Lung (tissue), 12 donors: ENCODE data around the gene PPFIA2. TPM values are rescaled to one million over a fixed set of nuclear protein-coding genes. Genes with fewer than 3 reads are reported as not detected.

ENCODE experiments used
- ATAC-seq: fragments of 200-7000 bp; cut with Tn5 transposase; one replicate; pipeline ENCODE4 v1.9.1; 2020; ENCODE audit warnings: moderate number of reproducible peaks; ENCODE audit not compliant: insufficient read depth, low FRiP score
- DNase-seq, 3 donors: peaks; one replicate each; pipeline ENCODE4 v3.0.0-alpha.2; 2013 to 2017
- H3K27ac ChIP-seq, 2 donors: one replicate each; pipeline ENCODE4 v1.5.1; 2013; ENCODE audit warnings: mild to moderate bottlenecking in 2 of 2, moderate library complexity in 2 of 2, control low read depth in 1 of 2, inconsistent platforms in 1 of 2, low read depth in 1 of 2, low read length in 1 of 2
- H3K27me3 ChIP-seq, 3 donors: one replicate each; pipeline ENCODE4 v1.5.1; 2013; ENCODE audit warnings: low read length in 2 of 3; ENCODE audit not compliant: control insufficient read depth in 3 of 3, insufficient read depth in 3 of 3
- H3K36me3 ChIP-seq, 4 donors: one replicate each; pipeline ENCODE4 v1.5.1; 2013; ENCODE audit warnings: low read length in 4 of 4, mild to moderate bottlenecking in 1 of 4, moderate library complexity in 1 of 4; ENCODE audit not compliant: control insufficient read depth in 4 of 4, insufficient read depth in 4 of 4
- H3K4me1 ChIP-seq, 5 donors: one replicate each; pipeline ENCODE4 v1.5.1; 2013; ENCODE audit warnings: low read length in 5 of 5, mild to moderate bottlenecking in 2 of 5, moderate library complexity in 1 of 5; ENCODE audit not compliant: control insufficient read depth in 5 of 5, insufficient read depth in 5 of 5
- H3K4me3 ChIP-seq: one replicate; pipeline ENCODE4 v1.5.1; 2013; ENCODE audit warnings: mild to moderate bottlenecking, control low read depth, moderate library complexity
- H3K9ac ChIP-seq, 2 donors: one replicate each; pipeline ENCODE4 v1.5.1; 2013; ENCODE audit warnings: low read length in 2 of 2, control low read depth in 1 of 2; ENCODE audit not compliant: insufficient read depth in 1 of 2
- H3K9me3 ChIP-seq, 4 donors: one replicate each; pipeline ENCODE4 v1.5.1; 2013; ENCODE audit warnings: low read length in 3 of 4, mild to moderate bottlenecking in 1 of 4, moderate library complexity in 1 of 4; ENCODE audit not compliant: control insufficient read depth in 4 of 4, insufficient read depth in 3 of 4
- CTCF ChIP-seq: IDR thresholded peaks from 2 replicates; pipeline ENCODE4 v1.5.1; 2012; ENCODE audit warnings: mild to moderate bottlenecking; ENCODE audit errors: control extremely low read depth, extremely low read depth
- WGBS, 2 donors: extraction: QIAGEN DNeasy Blood & Tissue Kit; methylation state at CpG; one replicate each; pipeline ENCODE4 v1.1.7; 2013; 5-methylcytosine and 5-hydroxymethylcytosine counted together
- polyA plus RNA-seq, 2 donors: library from polyadenylated mRNA; stranded (reverse); fragments of 200-250 nt; gene quantifications; one replicate each; pipeline ENCODE4 v1.2.1, GENCODE V29; 2013
- total RNA-seq, 2 donors: library from RNA; depleted of rRNA in 1 of 2; stranded (reverse); fragments of >200 nt in 1 of 2; gene quantifications; one replicate each; pipeline ENCODE4 v1.2.1, GENCODE V29; 2014 to 2021
- donor health status: control.
- donor health status: control.
- donor health status: Bipolar disorder and iron deficiency.
- donor health status: healthy.
- donor health status: DM: yes; HTN: yes; CAD: no.

PPFIA2 gene
- total and polyA plus RNA-seq, 4 donors: 0.09 to 2.3 (median 0.89) TPM

DNA sequence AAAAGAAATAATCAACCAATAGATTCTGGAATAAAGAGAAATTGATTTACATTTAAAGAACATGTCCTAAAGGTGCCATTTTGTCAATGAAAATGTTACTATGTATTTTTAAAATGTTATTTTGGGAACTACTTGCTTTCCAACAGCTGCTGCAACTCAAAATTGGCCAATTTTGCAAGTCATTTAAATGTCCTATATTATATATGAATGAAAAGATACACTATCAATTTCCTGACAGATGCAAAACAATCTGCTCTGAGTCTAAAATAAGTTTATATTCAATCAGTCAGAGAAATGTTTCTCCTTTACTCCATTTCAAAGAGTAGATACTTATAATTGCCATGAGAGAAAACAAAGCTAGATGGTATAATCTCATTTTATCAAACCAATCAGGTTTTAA is 434.1 kb downstream of the PPFIA2 start:
- no peak overlapping the region for H3K9ac ChIP-seq
- H3K4me1 ChIP-seq: peaks cover 0 to 5% (median 0%) of the 10 kb centered on the region in 5 donors
- TF ChIP-seq CTCF: no peak
- no peak overlapping the region for H3K4me3 ChIP-seq
- DNase-seq (peak in 1 of 3 donors; percentile 13), ATAC-seq (no peak)
- no peaks in the 10 kb centered on the region for H3K27me3 ChIP-seq
- no peak overlapping the region for H3K27ac ChIP-seq
- H3K36me3 ChIP-seq: no peaks in the 10 kb centered on the region
- H3K9me3 ChIP-seq: no peaks in the 10 kb centered on the region

DNA sequence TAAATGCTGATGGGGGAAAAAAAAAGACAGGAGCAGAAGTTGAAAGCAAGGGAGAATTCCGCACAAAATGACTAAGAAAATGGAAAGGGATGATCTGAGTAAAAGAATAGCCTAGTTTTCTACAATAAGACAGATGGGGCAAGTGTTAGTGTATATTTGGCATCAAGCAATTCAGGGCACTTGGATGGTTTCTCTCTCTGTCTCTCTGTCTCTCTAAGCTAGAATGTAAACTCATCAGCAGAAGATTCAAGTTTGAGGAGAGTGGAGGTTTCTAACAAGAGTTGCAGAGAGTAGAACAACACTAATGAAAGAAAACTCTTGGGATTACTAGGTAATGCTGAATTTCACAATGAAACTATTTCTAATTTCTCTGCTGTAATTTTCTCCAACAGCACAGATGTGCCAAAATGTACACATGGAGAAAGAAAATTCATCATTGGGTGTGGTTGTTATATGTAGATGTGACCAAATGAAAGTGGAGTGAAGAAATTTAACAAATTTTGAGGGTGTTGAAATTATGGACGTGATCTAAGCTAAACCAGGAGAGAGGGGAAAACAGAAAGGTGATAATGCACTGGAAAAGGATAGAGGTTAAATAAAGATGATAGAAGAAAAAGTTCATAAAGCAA is 444.1 kb downstream of the PPFIA2 start:
- Histone ChIP-seq H3K4me3 (no peak overlapping the region), H3K9me3 (no peaks in the 10 kb centered on the region), H3K27ac (no peak overlapping the region), H3K27me3 (no peaks in the 10 kb centered on the region), H3K9ac (no peak overlapping the region), H3K4me1 (peaks cover 0 to 9% (median 0%) of the 10 kb centered on the region in 5 donors), H3K36me3 (no peaks in the 10 kb centered on the region)
- ATAC-seq: no peak
- no peak for TF ChIP-seq CTCF
- WGBS, 2 donors: 82 to 88% methylated on average over 2 of the region's 2 CpGs
- DNase-seq: no peak

- H3K9me3 ChIP-seq: no peaks in the 10 kb centered on the region
- WGBS, 2 donors: 84 to 89% methylated on average over 3 of the region's 3 CpGs
- no peak overlapping the region for H3K4me3 ChIP-seq
- no peak overlapping the region for H3K9ac ChIP-seq
- no peaks in the 10 kb centered on the region for H3K36me3 ChIP-seq
- ATAC-seq (no peak), DNase-seq (no peak)
- TF ChIP-seq CTCF: no peak
- no peak overlapping the region for H3K27ac ChIP-seq
- H3K27me3 ChIP-seq: no peaks in the 10 kb centered on the region
- H3K4me1 ChIP-seq: no peaks in the 10 kb centered on the region
These were observed 455.2 kb downstream of the PPFIA2 start for GRCh38 chr12:81303935-81304334.

- no peak for ATAC-seq
- no peaks in the 10 kb centered on the region for H3K27me3 ChIP-seq
- H3K4me3 ChIP-seq: no peak overlapping the region
- WGBS, 2 donors: 62 to 64% methylated on average over 2 of the region's 2 CpGs
- peak in 1 of 3 donors; percentile 31 for DNase-seq
- TF ChIP-seq CTCF: no peak
- H3K36me3 ChIP-seq: no peaks in the 10 kb centered on the region
- no peak overlapping the region for H3K9ac ChIP-seq
- H3K4me1 ChIP-seq: peaks cover 0 to 7% (median 0%) of the 10 kb centered on the region in 5 donors
- H3K9me3 ChIP-seq: no peaks in the 10 kb centered on the region
- H3K27ac ChIP-seq: no peak overlapping the region
These were observed 458.7 kb downstream of the PPFIA2 start for GRCh38 chr12:81300454-81300853.
